Mesodermal cell (in vitro differentiated cells): ENCODE results near the gene MT1B.
"Not testable (repeated sequence)": the region's sequence is repeated elsewhere in the genome, so short reads cannot be mapped to it uniquely, and the experiment has no call there.

ENCODE experiments used
- H3K27ac ChIP-seq: 2 replicates; pipeline ENCODE4 v1.7.0; 2013; ENCODE audit warnings: mild to moderate bottlenecking, low read depth, low read length, moderate library complexity; ENCODE audit not compliant: severe bottlenecking
- H3K36me3 ChIP-seq: 2 replicates; pipeline ENCODE4 v1.7.1; 2013; ENCODE audit warnings: mild to moderate bottlenecking, low read length, moderate library complexity; ENCODE audit not compliant: control insufficient read depth, insufficient read depth
- H3K4me1 ChIP-seq: one replicate; pipeline ENCODE4 v1.7.1; 2013; ENCODE audit warnings: mild to moderate bottlenecking, low read length; ENCODE audit not compliant: insufficient read depth, control insufficient read depth, poor library complexity, severe bottlenecking
- H3K4me3 ChIP-seq: 2 replicates; pipeline ENCODE4 v1.7.0; 2013; ENCODE audit warnings: low read length, control low read depth, mild to moderate bottlenecking; ENCODE audit not compliant: insufficient read depth, poor library complexity, severe bottlenecking; ENCODE audit errors: extremely low read depth
- H3K9me3 ChIP-seq: 2 replicates; pipeline ENCODE4 v1.7.1; 2013; ENCODE audit warnings: mild to moderate bottlenecking, low read length, moderate library complexity; ENCODE audit not compliant: control insufficient read depth
- WGBS, 2 experiments: methylation state at CpG; one replicate each; pipeline ENCODE4 v1.1.5; 2013; ENCODE audit warnings: missing lambda C conversion rate in 2 of 2; ENCODE audit not compliant: insufficient coverage in 2 of 2; 5-methylcytosine and 5-hydroxymethylcytosine counted together

MT1B gene

GRCh38 chr16:56620339-56620897, 31.3 kb upstream of the MT1B start:
- Histone ChIP-seq H3K9me3 (no peaks in the 10 kb centered on the region), H3K4me1 (peaks cover 6% of the 10 kb centered on the region), H3K4me3 (no peak overlapping the region), H3K27ac (no peak overlapping the region), H3K36me3 (no peaks in the 10 kb centered on the region)
- 67 to 84% methylated on average over 4 to 6 of the region's 8 CpGs for WGBS, 2 experiments

- not testable (repeated sequence) for H3K4me3 ChIP-seq, H3K9me3 ChIP-seq, H3K27ac ChIP-seq, H3K4me1 ChIP-seq, H3K36me3 ChIP-seq
- WGBS, 2 experiments = 49 to 58% methylated on average over 4 of the region's 4 CpGs
Observed at GRCh38 chr16:56621665-56622445, 29.8 kb upstream of the MT1B start.

GRCh38 chr16:56623184-56623583, 28.5 kb upstream of the MT1B start:
- H3K36me3 ChIP-seq, H3K27ac ChIP-seq: not testable (repeated sequence)
- WGBS, 2 experiments = 88 to 92% methylated on average over 4 to 5 of the region's 5 CpGs

GRCh38 chr16:56623637-56624036, 28.0 kb upstream of the MT1B start:
- 50 to 83% methylated on average over 1 of the region's 2 CpGs for WGBS, 2 experiments
- Histone ChIP-seq H3K36me3 (no peaks in the 10 kb centered on the region), H3K27ac (no peak overlapping the region), H3K4me1 (no peaks in the 10 kb centered on the region), H3K9me3 (no peaks in the 10 kb centered on the region), H3K4me3 (no peak overlapping the region)

More at GRCh38 chr16:56623184-56623583, 28.5 kb upstream of the MT1B start:
- not testable (repeated sequence) for H3K9me3 ChIP-seq, H3K4me3 ChIP-seq, H3K4me1 ChIP-seq

- Histone ChIP-seq H3K27ac (no peak within 1 kb of the TSS), H3K36me3 (no peaks in the 10 kb centered on the region), H3K4me3 (peak within 1 kb of the TSS; percentile 37), H3K9me3 (no peaks in the 10 kb centered on the region), H3K4me1 (no peaks in the 10 kb centered on the region)
- 6 to 7% methylated on average over 37 to 55 of the region's 62 CpGs for WGBS, 2 experiments
Observed at GRCh38 chr16:56625140-56625942, 26.3 kb upstream of the MT1B start, which contains the start of gene MT1E. Gene MT1E, plus strand, starts transcription at chr16:56625781. Its CDS starts 71 bp downstream, at chr16:56625852.

- Histone ChIP-seq H3K9me3 (no peaks in the 10 kb centered on the region), H3K4me3 (no peak overlapping the region), H3K27ac (no peak overlapping the region), H3K4me1 (no peaks in the 10 kb centered on the region), H3K36me3 (no peaks in the 10 kb centered on the region)
- WGBS, 2 experiments = 28 to 41% methylated on average over 12 to 13 of the region's 16 CpGs
Observed at GRCh38 chr16:56625943-56626654, 25.6 kb upstream of the MT1B start.

GRCh38 chr16:56626685-56627084, 25.0 kb upstream of the MT1B start:
- H3K4me1 ChIP-seq = no peaks in the 10 kb centered on the region

GRCh38 chr16:56628486-56629350, 23.0 kb upstream of the MT1B start:
- no peak overlapping the region for H3K4me3 ChIP-seq

More at GRCh38 chr16:56626685-56627084, 25.0 kb upstream of the MT1B start:
- Histone ChIP-seq H3K9me3 (no peaks in the 10 kb centered on the region), H3K36me3 (no peaks in the 10 kb centered on the region), H3K27ac (peak overlapping the region; percentile 6), H3K4me3 (no peak overlapping the region)
- WGBS, 2 experiments = 58 to 80% methylated on average over 2 to 4 of the region's 7 CpGs

GRCh38 chr16:56629531-56629930, 22.2 kb upstream of the MT1B start:
- no peak overlapping the region for H3K4me3 ChIP-seq
- peaks cover 4% of the 10 kb centered on the region for H3K4me1 ChIP-seq
- 75 to 85% methylated on average over 2 to 3 of the region's 3 CpGs for WGBS, 2 experiments
- H3K36me3 ChIP-seq = no peaks in the 10 kb centered on the region
- H3K27ac ChIP-seq = no peak overlapping the region
- no peaks in the 10 kb centered on the region for H3K9me3 ChIP-seq

More at GRCh38 chr16:56628486-56629350, 23.0 kb upstream of the MT1B start:
- Histone ChIP-seq H3K4me1 (peaks cover 4% of the 10 kb centered on the region), H3K9me3 (no peaks in the 10 kb centered on the region), H3K27ac (no peak overlapping the region), H3K36me3 (no peaks in the 10 kb centered on the region)
- WGBS, 2 experiments = 71 to 84% methylated on average over 7 of the region's 9 CpGs
